Thyroid gland (tissue), 4 donors: Measurements from ENCODE around the gene DISC1. TPM values are rescaled to one million over a fixed set of nuclear protein-coding genes. Genes with fewer than 3 reads are reported as not detected.

Experiments used
- DNase-seq, 2 donors: peaks; one replicate each; pipeline ENCODE4 v3.0.0-alpha.2; 2019
- H3K27ac ChIP-seq, 3 donors: fragments of 200-600 bp; sonication (generic); 1 replicate in 2 of 3; 2 replicates in 1 of 3; pipeline ENCODE4 v1.5.1; 2016 to 2019; ENCODE audit warnings: mild to moderate bottlenecking in 1 of 3, moderate library complexity in 1 of 3
- H3K27me3 ChIP-seq: fragments of 200-600 bp; sonication (generic); one replicate; pipeline ENCODE4 v1.5.1; 2019
- H3K36me3 ChIP-seq, 2 donors: fragments of 200-600 bp; sonication (generic); one replicate each; pipeline ENCODE4 v1.5.1; 2016 to 2019
- H3K4me1 ChIP-seq, 2 donors: fragments of 200-600 bp; sonication (generic); one replicate each; pipeline ENCODE4 v1.5.1; 2017 to 2019
- H3K4me3 ChIP-seq, 3 donors: fragments of 200-600 bp; sonication (generic); replicated peaks in 1 of 3; 1 replicate in 2 of 3; 2 replicates in 1 of 3; pipeline ENCODE4 v1.5.1; 2016; ENCODE audit warnings: mild to moderate bottlenecking in 1 of 3
- H3K9me3 ChIP-seq: fragments of 200-600 bp; sonication (generic); one replicate; pipeline ENCODE4 v1.5.1; 2017
- CTCF ChIP-seq, 6 experiments: fragments of 200-600 bp in 3 of 6; fragments of 450-650 bp in 3 of 6; sonication (generic) in 3 of 6; IDR thresholded peaks; one replicate each; pipeline ENCODE4 v1.5.1; 2016 to 2019; ENCODE audit warnings: antibody characterized with exemption in 6 of 6, mild to moderate bottlenecking in 2 of 6, inconsistent platforms in 1 of 6, moderate library complexity in 1 of 6
- POLR2A ChIP-seq, 2 donors: fragments of 450-650 bp; IDR thresholded peaks; one replicate each; pipeline ENCODE4 v1.6.1; 2017; ENCODE audit warnings: antibody characterized with exemption in 2 of 2, mild to moderate bottlenecking in 2 of 2, moderate library complexity in 1 of 2
- WGBS, 2 donors: methylation state at CpG; one replicate each; pipeline ENCODE4 v1.1.5; 2017; 5-methylcytosine and 5-hydroxymethylcytosine counted together
- intact Hi-C: fragments of 100-400 bp; cut with DNase I; formaldehyde crosslinking; loops from one replicate; pipeline ENCODE4 v1.15.1; 2023
- total RNA-seq, 4 donors: library from RNA; depleted of rRNA; stranded (reverse); fragments of >200 nt; gene quantifications; one replicate each; pipeline ENCODE4 v1.2.3, GENCODE V29; 2016

Gene DISC1
- total RNA-seq, 4 donors from 2014 or later, result 6.9 to 17.7 (median 9.8) TPM

- Histone ChIP-seq H3K36me3 (no peaks in the 10 kb centered on the region), H3K4me1 (peaks cover 0 to 5% of the 10 kb centered on the region in 2 donors), H3K9me3 (no peaks in the 10 kb centered on the region), H3K27me3 (no peaks in the 10 kb centered on the region), H3K4me3 (no peak overlapping the region), H3K27ac (no peak overlapping the region)
- no peak for TF ChIP-seq POLR2A (IDR thresholded peaks at IDR 0.05)
- no peak for TF ChIP-seq CTCF (IDR thresholded peaks at IDR 0.05)
- no peak for DNase-seq
- intact Hi-C loops, result no loop called here
- 44 to 92% methylated on average over 2 of the region's 2 CpGs for WGBS, 2 donors
Observed at GRCh38 chr1:231827337-231828105, 200.9 kb downstream of the DISC1 start.

- TF ChIP-seq CTCF (IDR thresholded peaks at IDR 0.05), result no peak
- TF ChIP-seq POLR2A (IDR thresholded peaks at IDR 0.05), result no peak
- intact Hi-C loops, result no loop called here
- H3K36me3 ChIP-seq, result no peaks in the 10 kb centered on the region
- WGBS, 2 donors, result 53 to 56% methylated on average over 5 of the region's 5 CpGs
- H3K27me3 ChIP-seq, result no peaks in the 10 kb centered on the region
- no peak overlapping the region for H3K27ac ChIP-seq
- peaks cover 0 to 5% of the 10 kb centered on the region in 2 donors for H3K4me1 ChIP-seq
- DNase-seq, result peak in 1 of 2 donors; percentile 12
- H3K9me3 ChIP-seq, result no peaks in the 10 kb centered on the region
- H3K4me3 ChIP-seq, result no peak overlapping the region
Observed at GRCh38 chr1:231828182-231828920, 201.8 kb downstream of the DISC1 start.

GRCh38 chr1:231829332-231829731, 202.7 kb downstream of the DISC1 start:
- no peak for DNase-seq
- no peaks in the 10 kb centered on the region for H3K36me3 ChIP-seq
- 86 to 97% methylated on average over 8 to 9 of the region's 9 CpGs for WGBS, 2 donors
- TF ChIP-seq POLR2A (IDR thresholded peaks at IDR 0.05), result no peak
- TF ChIP-seq CTCF (IDR thresholded peaks at IDR 0.05), result no peak
- intact Hi-C loops, result no loop called here
- H3K4me1 ChIP-seq, result peaks cover 0 to 5% of the 10 kb centered on the region in 2 donors
- no peak overlapping the region for H3K27ac ChIP-seq
- no peak overlapping the region for H3K4me3 ChIP-seq
- no peaks in the 10 kb centered on the region for H3K27me3 ChIP-seq
- H3K9me3 ChIP-seq, result no peaks in the 10 kb centered on the region

GRCh38 chr1:231836227-231836893, 209.8 kb downstream of the DISC1 start:
- DNase-seq, result no peak
- Histone ChIP-seq H3K4me1 (no peaks in the 10 kb centered on the region), H3K36me3 (no peaks in the 10 kb centered on the region), H3K27ac (no peak overlapping the region), H3K27me3 (no peaks in the 10 kb centered on the region), H3K9me3 (no peaks in the 10 kb centered on the region), H3K4me3 (no peak overlapping the region)
- 87 to 91% methylated on average over 14 of the region's 14 CpGs for WGBS, 2 donors
- TF ChIP-seq POLR2A (IDR thresholded peaks at IDR 0.05), result no peak
- TF ChIP-seq CTCF (IDR thresholded peaks at IDR 0.05), result no peak
- intact Hi-C loops, result no loop called here
